SU-DHL-6 (cell line): Measurements from ENCODE around the gene SLC6A8.

Experiments
- H2AFZ ChIP-seq: fragments of 200-600 bp; sonication (generic); 2 replicates; pipeline ENCODE4 v1.6.1; 2014; ENCODE audit warnings: low read depth, mild to moderate bottlenecking, moderate library complexity, mixed read lengths, antibody characterized with exemption, low read length; ENCODE audit not compliant: severe bottlenecking
- H3F3A ChIP-seq: fragments of 200-600 bp; shearing (Covaris generic); 2 replicates; pipeline ENCODE4 v1.6.0; 2016; ENCODE audit warnings: antibody characterized with exemption, mild to moderate bottlenecking; ENCODE audit not compliant: insufficient read depth
- H3K27ac ChIP-seq: fragments of 200-600 bp; sonication (generic); 2 replicates; pipeline ENCODE4 v1.5.1; 2016; ENCODE audit warnings: low read depth, mild to moderate bottlenecking, low read length, moderate library complexity, mixed read lengths
- H3K27me3 ChIP-seq: fragments of 200-600 bp; sonication (generic), shearing (Covaris generic); 2 replicates; pipeline ENCODE4 v1.6.0; 2014; ENCODE audit warnings: mild to moderate bottlenecking, low read length
- H3K36me3 ChIP-seq: fragments of 200-600 bp; sonication (generic); 2 replicates; pipeline ENCODE4 v1.6.1; 2014; ENCODE audit warnings: mild to moderate bottlenecking, low read length, mixed read lengths
- H3K4me2 ChIP-seq: fragments of 300-600, 200-600 bp; shearing (Covaris generic), sonication (generic); 2 replicates; pipeline ENCODE4 v1.6.0; 2014; ENCODE audit warnings: low read length, low read depth, mild to moderate bottlenecking; ENCODE audit not compliant: poor library complexity, severe bottlenecking
- H3K4me3 ChIP-seq: fragments of 200-600 bp; sonication (generic); 2 replicates; pipeline ENCODE4 v1.5.1; 2014; ENCODE audit warnings: antibody characterized with exemption, low read length, mild to moderate bottlenecking, mixed read lengths; ENCODE audit not compliant: insufficient read depth, poor library complexity, severe bottlenecking
- H3K79me2 ChIP-seq: fragments of 200-600 bp; sonication (generic); 2 replicates; pipeline ENCODE4 v1.6.1; 2014; ENCODE audit warnings: mild to moderate bottlenecking, low read length, moderate library complexity; ENCODE audit not compliant: insufficient read depth
- H3K9ac ChIP-seq: fragments of 200-600 bp; sonication (generic); 2 replicates; pipeline ENCODE4 v1.7.0; 2014; ENCODE audit warnings: mild to moderate bottlenecking, low read length
- H3K9me2 ChIP-seq: fragments of 200-600 bp; sonication (generic); replicated peaks from 2 replicates; pipeline ENCODE4 v1.6.1; 2014; ENCODE audit warnings: low read length; ENCODE audit not compliant: insufficient read depth
- H3K9me3 ChIP-seq: fragments of 200-600 bp; sonication (generic); 2 replicates; pipeline ENCODE4 v1.6.1; 2014; ENCODE audit warnings: low read length, mixed read lengths; ENCODE audit not compliant: insufficient read depth
- H4K20me1 ChIP-seq: fragments of 200-600 bp; sonication (generic); 2 replicates; pipeline ENCODE4 v1.6.1; 2014; ENCODE audit warnings: low read depth, mild to moderate bottlenecking, antibody characterized with exemption, low read length, moderate library complexity, mixed read lengths
- CTCF ChIP-seq: fragments of 200-600 bp; sonication (generic); IDR thresholded peaks from one replicate; pipeline ENCODE4 v1.5.1; 2017; ENCODE audit warnings: antibody characterized with exemption, mild to moderate bottlenecking, low read length, moderate library complexity; ENCODE audit not compliant: insufficient read depth, poor library complexity, severe bottlenecking
- EZH2phosphoT487 ChIP-seq: fragments of 200-600 bp; sonication (generic), shearing (Covaris generic); conservative IDR thresholded peaks from 2 replicates; pipeline ENCODE4 v1.6.1; 2018; ENCODE audit warnings: mild to moderate bottlenecking, antibody characterized with exemption, low read length, moderate library complexity, mixed read lengths

The SLC6A8 gene

DNA sequence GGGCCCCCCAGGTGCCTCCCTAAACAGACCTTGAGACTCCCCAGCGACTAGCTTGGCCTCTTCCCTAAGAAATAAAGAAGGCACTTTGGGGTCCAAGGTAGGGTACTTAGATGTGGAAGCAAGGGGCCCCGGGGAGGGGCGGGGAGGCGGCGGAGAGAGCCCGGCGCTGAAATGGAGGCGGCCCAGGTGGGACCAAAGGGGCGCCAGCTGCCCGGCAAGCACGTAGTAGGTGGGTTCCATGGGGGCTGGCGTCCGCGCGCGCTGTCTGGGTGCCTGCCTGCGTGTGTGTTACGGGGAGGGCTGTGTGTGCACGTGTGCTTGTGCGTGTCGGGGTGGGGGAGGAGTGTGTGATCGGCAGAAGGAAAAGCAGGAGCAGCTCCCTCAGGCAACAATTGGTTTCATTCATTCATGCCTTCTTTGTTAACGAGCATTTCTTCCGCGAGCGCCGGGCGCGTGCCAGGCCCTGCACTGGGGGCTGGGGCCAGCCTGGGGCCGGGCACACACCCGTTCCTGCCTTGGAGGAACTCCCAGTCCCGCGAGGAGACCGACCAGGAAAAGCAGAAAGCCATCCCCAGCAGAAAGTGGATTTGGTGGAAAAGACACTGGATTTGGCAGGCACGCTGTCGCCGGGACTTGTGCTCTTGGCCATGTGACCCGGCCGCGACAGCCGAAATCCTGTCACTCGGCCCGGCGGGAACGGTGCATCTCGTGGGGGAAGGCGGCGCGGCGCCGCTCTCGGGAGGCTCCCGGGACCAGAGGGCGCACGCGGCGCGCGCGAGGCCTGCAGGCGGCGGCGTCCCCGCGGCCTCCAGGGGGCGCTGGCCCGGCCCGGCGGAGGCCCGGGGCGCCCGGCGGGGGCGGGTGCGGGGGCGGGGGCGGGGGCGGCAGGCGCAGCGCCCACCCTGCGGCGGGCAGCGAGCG, 44.0 kb upstream of the SLC6A8 start:
- no peak overlapping the region for H3K9ac ChIP-seq
- H2AFZ ChIP-seq: no peak overlapping the region
- H3K9me2 ChIP-seq: no peaks in the 10 kb centered on the region
- TF ChIP-seq CTCF: no peak
- no peaks in the 10 kb centered on the region for H4K20me1 ChIP-seq
- no peak overlapping the region for H3K27ac ChIP-seq
- no peaks in the 10 kb centered on the region for H3K36me3 ChIP-seq
- H3K9me3 ChIP-seq: no peaks in the 10 kb centered on the region
- H3K27me3 ChIP-seq: no peaks in the 10 kb centered on the region
- H3K4me3 ChIP-seq: no peak overlapping the region
- no peaks in the 10 kb centered on the region for H3K79me2 ChIP-seq
- H3F3A ChIP-seq: no peaks in the 10 kb centered on the region
- H3K4me2 ChIP-seq: peak overlapping the region; percentile 29

DNA sequence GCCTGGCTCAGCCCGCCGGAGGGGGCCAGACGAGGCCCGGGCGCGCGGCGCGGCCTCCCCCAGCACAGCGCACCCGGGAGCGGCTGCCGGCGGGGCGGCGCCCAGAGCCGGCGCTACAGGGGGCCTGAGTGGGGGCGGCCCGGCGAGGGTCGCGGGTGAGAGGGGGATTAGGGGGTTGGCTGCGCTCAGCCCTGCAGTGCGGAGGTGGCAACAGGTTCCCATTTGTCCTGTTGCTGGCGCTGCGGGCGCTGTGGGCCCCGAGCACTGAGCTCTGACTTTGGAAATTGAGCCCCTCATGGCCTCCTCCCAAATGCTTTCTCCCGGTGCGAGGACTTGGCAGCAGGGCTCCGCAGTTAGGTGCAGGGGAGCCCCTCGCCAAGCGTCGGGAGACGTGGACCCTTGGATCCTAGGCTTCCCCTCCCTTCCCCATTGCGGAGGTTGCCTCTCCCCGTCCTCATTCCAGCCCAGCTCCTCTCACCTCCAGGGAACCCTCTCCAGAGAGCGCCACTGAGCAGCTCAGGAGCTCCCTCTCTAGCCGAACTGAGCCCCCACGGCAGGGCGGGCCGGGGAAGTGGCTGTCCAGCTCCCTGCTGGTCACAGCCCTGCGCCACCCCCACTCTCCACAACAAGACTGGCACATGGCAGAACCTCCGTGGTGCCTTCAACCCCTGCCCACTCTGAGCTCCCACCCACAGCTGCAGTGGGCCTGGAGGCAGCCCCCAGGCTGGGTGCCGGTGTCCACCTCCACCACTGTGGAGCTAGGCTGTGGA, 43.2 kb upstream of the SLC6A8 start:
- H3K9ac ChIP-seq: no peak overlapping the region
- no peak overlapping the region for H3K4me2 ChIP-seq

DNA sequence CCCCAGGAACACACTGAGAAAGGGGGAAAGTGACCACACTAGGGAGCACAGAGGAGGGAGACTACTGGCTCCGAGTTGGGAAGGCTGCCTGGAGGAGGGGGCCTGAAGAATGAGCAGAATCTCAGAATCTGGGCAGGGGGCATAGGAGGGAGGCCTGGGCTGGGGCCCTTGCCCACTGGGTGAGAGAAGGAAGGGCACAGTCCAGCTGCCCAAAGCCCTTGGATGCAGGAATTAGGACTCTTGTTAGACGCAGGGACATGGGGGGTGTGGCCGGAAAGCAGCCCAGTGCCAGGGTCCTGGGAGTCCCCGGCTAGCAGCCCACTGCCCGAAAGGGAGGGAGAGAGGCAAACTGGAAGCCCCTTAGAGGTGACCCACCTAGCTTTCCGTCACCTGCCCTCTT, 42.6 kb upstream of the SLC6A8 start:
- H3K79me2 ChIP-seq: no peaks in the 10 kb centered on the region
- TF ChIP-seq CTCF: no peak
- TF ChIP-seq EZH2phosphoT487: no peak
- H4K20me1 ChIP-seq: no peaks in the 10 kb centered on the region
- no peaks in the 10 kb centered on the region for H3K36me3 ChIP-seq
- H3K4me3 ChIP-seq: no peak overlapping the region
- no peaks in the 10 kb centered on the region for H3K9me2 ChIP-seq
- no peak overlapping the region for H2AFZ ChIP-seq
- H3K9ac ChIP-seq: no peak overlapping the region
- no peaks in the 10 kb centered on the region for H3K9me3 ChIP-seq
- no peak overlapping the region for H3K27ac ChIP-seq
- H3K27me3 ChIP-seq: no peaks in the 10 kb centered on the region
- H3K4me2 ChIP-seq: no peak overlapping the region
- no peaks in the 10 kb centered on the region for H3F3A ChIP-seq

More for the DNA sequence above, 43.2 kb upstream of the SLC6A8 start:
- Histone ChIP-seq H3K36me3 (no peaks in the 10 kb centered on the region), H3K27me3 (no peaks in the 10 kb centered on the region), H4K20me1 (no peaks in the 10 kb centered on the region), H3F3A (no peaks in the 10 kb centered on the region), H2AFZ (no peak overlapping the region), H3K27ac (no peak overlapping the region), H3K9me3 (no peaks in the 10 kb centered on the region), H3K9me2 (no peaks in the 10 kb centered on the region), H3K4me3 (no peak overlapping the region), H3K79me2 (no peaks in the 10 kb centered on the region)
- TF ChIP-seq CTCF (no peak), EZH2phosphoT487 (no peak)
